ENCODE measurements around the gene AKAP6.
"Not testable (repeated sequence)": the region's sequence is repeated elsewhere in the genome, so short reads cannot be mapped to it uniquely, and the experiment has no call there.

The AKAP6 gene

GRCh38 chr14:32373174-32373573 is 44.1 kb downstream of the AKAP6 start:
- not testable (repeated sequence) for FAIRE-seq

- no peak for FAIRE-seq
These were observed 45.1 kb downstream of the AKAP6 start for GRCh38 chr14:32374155-32374554.

GRCh38 chr14:32375663-32376062 is 46.6 kb downstream of the AKAP6 start:
- no peak for FAIRE-seq

GRCh38 chr14:32377046-32377646 is 48.0 kb downstream of the AKAP6 start:
- FAIRE-seq = no peak

GRCh38 chr14:32378284-32378683 is 49.2 kb downstream of the AKAP6 start:
- no peak for FAIRE-seq

- FAIRE-seq = no peak
These were observed 50.3 kb downstream of the AKAP6 start for GRCh38 chr14:32379447-32379846.

GRCh38 chr14:32381869-32382268 is 52.8 kb downstream of the AKAP6 start:
- no peak for FAIRE-seq

- FAIRE-seq = no peak
These were observed 53.6 kb downstream of the AKAP6 start for GRCh38 chr14:32382704-32383103.

- FAIRE-seq = no peak
These were observed 54.4 kb downstream of the AKAP6 start for GRCh38 chr14:32383364-32384009.

GRCh38 chr14:32384464-32384863 is 55.4 kb downstream of the AKAP6 start:
- no peak for FAIRE-seq

- peak; percentile 44 for FAIRE-seq
These were observed 58.2 kb downstream of the AKAP6 start for GRCh38 chr14:32387295-32387694.

- no peak for FAIRE-seq
These were observed 64.0 kb downstream of the AKAP6 start for GRCh38 chr14:32393119-32393518.

- FAIRE-seq = no peak
These were observed 64.9 kb downstream of the AKAP6 start for GRCh38 chr14:32394038-32394437.

- FAIRE-seq = no peak
These were observed 67.8 kb downstream of the AKAP6 start for GRCh38 chr14:32396885-32397284.

GRCh38 chr14:32397861-32398640 is 69.0 kb downstream of the AKAP6 start:
- no peak for FAIRE-seq

- FAIRE-seq = no peak
These were observed 70.8 kb downstream of the AKAP6 start for GRCh38 chr14:32399920-32400319.

- FAIRE-seq = no peak
These were observed 71.4 kb downstream of the AKAP6 start for GRCh38 chr14:32400480-32400879.

- no peak for FAIRE-seq
These were observed 73.9 kb downstream of the AKAP6 start for GRCh38 chr14:32403021-32403420.

GRCh38 chr14:32403688-32404087 is 74.6 kb downstream of the AKAP6 start:
- no peak for FAIRE-seq

- FAIRE-seq = no peak
These were observed 75.9 kb downstream of the AKAP6 start for GRCh38 chr14:32404784-32405573.

- FAIRE-seq = no peak
These were observed 76.8 kb downstream of the AKAP6 start for GRCh38 chr14:32405856-32406255.

- no peak for FAIRE-seq
These were observed 78.0 kb downstream of the AKAP6 start for GRCh38 chr14:32407130-32407529.

GRCh38 chr14:32408018-32408417 is 78.9 kb downstream of the AKAP6 start:
- no peak for FAIRE-seq
